Measurements from ENCODE around the gene FHIP2A.
A peak's percentile ranks its signal among the peaks of the same experiment; 100 is the strongest.
"Not testable (repeated sequence)": the region's sequence is repeated elsewhere in the genome, so short reads cannot be mapped to it uniquely, and the experiment has no call there.

The FHIP2A gene

DNA sequence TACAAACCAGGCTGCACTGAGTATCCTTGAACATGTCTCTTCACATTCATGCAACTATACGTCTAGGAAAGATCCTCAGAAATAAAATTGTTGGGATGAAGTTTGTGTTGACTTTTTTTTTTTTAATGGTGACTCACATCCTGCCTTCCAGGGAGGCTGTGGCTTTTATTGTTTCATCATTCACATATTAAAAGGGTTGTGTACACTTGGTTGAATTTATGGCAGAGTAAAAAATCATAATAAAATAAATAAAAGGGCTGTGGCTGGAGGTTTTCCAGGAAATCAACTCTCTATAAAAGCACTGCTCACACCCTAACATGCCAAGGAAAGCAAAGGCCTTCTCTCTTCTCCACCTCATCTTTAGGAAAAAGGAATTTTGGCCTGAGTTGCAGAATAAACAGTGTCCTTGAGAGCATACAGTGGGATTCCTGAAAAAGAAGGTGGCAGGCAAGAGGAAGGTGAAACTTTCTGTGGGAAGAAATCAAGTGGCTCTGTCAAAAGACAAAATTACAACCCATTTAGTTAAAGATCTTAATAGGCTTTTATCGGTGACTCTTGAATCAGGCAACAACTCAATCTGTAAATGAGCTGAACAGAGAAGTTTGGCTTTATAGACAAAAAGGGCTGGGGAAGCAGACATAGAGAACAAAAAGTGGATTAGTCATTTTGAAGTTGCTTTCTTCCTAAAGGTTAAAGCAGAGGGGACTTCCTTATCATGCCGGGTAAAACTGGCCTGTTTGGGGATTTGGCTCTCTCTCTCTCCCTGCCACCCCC, 41.6 kb upstream of the FHIP2A start:
- H3K18ac ChIP-seq (ENCODE audit: low read length): no peak overlapping the region
- no peaks in the 10 kb centered on the region for H3K79me2 ChIP-seq (ENCODE audit: control insufficient read depth, insufficient read depth, low read length)
- no peak overlapping the region for H4K5ac ChIP-seq (ENCODE audit: low read length)
- no peak overlapping the region for H3K27ac ChIP-seq (ENCODE audit: low read depth, low read length)
- WGBS (ENCODE audit: extremely low coverage, insufficient coverage, low lambda C conversion rate): no CpG with 5 or more reads among the region's 3 CpGs
- no peaks in the 10 kb centered on the region for H3K4me1 ChIP-seq (ENCODE audit: control insufficient read depth, low read depth, low read length)
- no peak overlapping the region for H3K4me2 ChIP-seq (ENCODE audit: low read length)
- H3K79me1 ChIP-seq (ENCODE audit: low read length): no peaks in the 10 kb centered on the region
- H3K23ac ChIP-seq (ENCODE audit: low read length): no peak overlapping the region
- H3K4me3 ChIP-seq (ENCODE audit: low read length): no peak overlapping the region
- no peaks in the 10 kb centered on the region for H3K36me3 ChIP-seq (ENCODE audit: control insufficient read depth, insufficient read depth, low read length)
- H2AK5ac ChIP-seq (ENCODE audit: low read length): no peak overlapping the region
- H3K4ac ChIP-seq (ENCODE audit: low read depth, low read length): no peak overlapping the region
- no peaks in the 10 kb centered on the region for H3K27me3 ChIP-seq (ENCODE audit: insufficient read depth, low read length, poor library complexity)
- H3K56ac ChIP-seq (ENCODE audit: low read length): no peak overlapping the region
- peak; percentile 5 for DNase-seq
- no peak overlapping the region for H2BK120ac ChIP-seq (ENCODE audit: low read depth, low read length)
- H4K8ac ChIP-seq (ENCODE audit: low read depth, low read length): no peak overlapping the region
- H2BK15ac ChIP-seq (replicated peaks; ENCODE audit: low read depth): no peak overlapping the region
- H3K9ac ChIP-seq (ENCODE audit: low read length): no peak overlapping the region
- H2BK5ac ChIP-seq (ENCODE audit: low read length): no peak overlapping the region

DNA sequence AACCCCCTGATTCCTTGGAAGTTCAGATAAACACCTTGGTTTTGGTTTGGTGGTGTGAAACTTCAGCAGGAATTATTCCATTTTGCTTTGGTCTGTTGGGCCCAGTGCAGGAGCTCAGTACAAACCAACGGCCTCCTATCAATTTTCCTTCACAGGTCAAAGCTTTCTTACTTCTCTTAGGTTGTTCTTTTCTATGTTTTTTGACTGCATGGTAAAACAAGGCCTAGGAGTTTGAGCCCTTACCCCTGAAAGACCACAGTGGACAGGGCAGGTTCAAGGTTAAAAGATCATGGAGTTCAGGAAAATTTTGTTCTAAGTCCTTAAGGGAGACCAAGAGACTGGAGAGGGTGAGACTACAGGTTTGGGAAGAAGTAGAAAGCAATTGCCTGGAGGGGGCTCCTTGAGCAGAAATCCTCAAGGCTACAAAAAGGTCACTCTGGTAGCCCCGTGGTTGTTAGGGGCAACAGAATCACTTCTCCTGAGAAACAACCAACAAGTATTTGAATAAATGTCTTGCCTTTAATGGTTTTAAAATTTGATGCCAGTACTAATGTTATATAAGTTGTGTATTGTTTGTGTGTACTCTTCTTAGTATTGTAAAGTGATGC, 40.9 kb upstream of the FHIP2A start:
- H3K27ac ChIP-seq (ENCODE audit: low read depth, low read length): no peak overlapping the region
- H4K8ac ChIP-seq (ENCODE audit: low read depth, low read length): no peak overlapping the region
- H3K4me1 ChIP-seq (ENCODE audit: control insufficient read depth, low read depth, low read length): no peaks in the 10 kb centered on the region
- H2BK120ac ChIP-seq (ENCODE audit: low read depth, low read length): no peak overlapping the region
- H3K4me2 ChIP-seq (ENCODE audit: low read length): no peak overlapping the region
- H2AK5ac ChIP-seq (ENCODE audit: low read length): no peak overlapping the region
- DNase-seq: peak; percentile 62
- no peak overlapping the region for H2BK5ac ChIP-seq (ENCODE audit: low read length)
- H3K4me3 ChIP-seq (ENCODE audit: low read length): no peak overlapping the region
- H3K79me2 ChIP-seq (ENCODE audit: control insufficient read depth, insufficient read depth, low read length): no peaks in the 10 kb centered on the region
- no peak overlapping the region for H3K56ac ChIP-seq (ENCODE audit: low read length)
- no peak overlapping the region for H3K4ac ChIP-seq (ENCODE audit: low read depth, low read length)
- H3K23ac ChIP-seq (ENCODE audit: low read length): no peak overlapping the region
- no peaks in the 10 kb centered on the region for H3K79me1 ChIP-seq (ENCODE audit: low read length)
- no peak overlapping the region for H3K9ac ChIP-seq (ENCODE audit: low read length)
- no peaks in the 10 kb centered on the region for H3K36me3 ChIP-seq (ENCODE audit: control insufficient read depth, insufficient read depth, low read length)
- H3K18ac ChIP-seq (ENCODE audit: low read length): no peak overlapping the region
- no peak overlapping the region for H4K5ac ChIP-seq (ENCODE audit: low read length)
- no CpG with 5 or more reads among the region's 2 CpGs for WGBS (ENCODE audit: extremely low coverage, insufficient coverage, low lambda C conversion rate)
- no peaks in the 10 kb centered on the region for H3K27me3 ChIP-seq (ENCODE audit: insufficient read depth, low read length, poor library complexity)
- no peak overlapping the region for H2BK15ac ChIP-seq (replicated peaks; ENCODE audit: low read depth)

DNA sequence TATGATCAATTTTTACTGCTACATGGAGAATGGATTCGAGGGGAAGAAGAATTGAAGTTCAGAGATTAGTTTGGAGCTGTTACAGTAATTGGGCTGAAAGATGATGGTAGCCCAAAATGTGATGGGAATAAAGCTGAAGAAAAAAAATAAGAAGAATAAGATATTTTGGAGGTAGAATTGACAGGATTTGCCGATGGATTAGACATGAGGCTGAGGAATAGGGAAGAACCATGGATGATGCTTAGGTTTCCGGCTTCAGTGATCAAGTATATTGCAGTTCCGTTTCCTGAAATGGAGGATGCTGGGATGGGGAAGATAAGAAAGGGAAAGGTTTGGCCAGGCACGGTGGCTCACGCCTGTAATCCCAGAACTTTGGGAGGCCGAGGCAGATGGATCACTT, 38.9 kb upstream of the FHIP2A start:
- H4K5ac ChIP-seq (ENCODE audit: low read length): no peak overlapping the region
- no peak overlapping the region for H4K8ac ChIP-seq (ENCODE audit: low read depth, low read length)
- H3K27me3 ChIP-seq (ENCODE audit: insufficient read depth, low read length, poor library complexity): no peaks in the 10 kb centered on the region
- H2BK5ac ChIP-seq (ENCODE audit: low read length): no peak overlapping the region
- no peak overlapping the region for H2AK5ac ChIP-seq (ENCODE audit: low read length)
- H3K27ac ChIP-seq (ENCODE audit: low read depth, low read length): no peak overlapping the region
- no peaks in the 10 kb centered on the region for H3K79me1 ChIP-seq (ENCODE audit: low read length)
- 100% methylated on average over 1 of the region's 7 CpGs for WGBS (ENCODE audit: extremely low coverage, insufficient coverage, low lambda C conversion rate)
- no peaks in the 10 kb centered on the region for H3K79me2 ChIP-seq (ENCODE audit: control insufficient read depth, insufficient read depth, low read length)
- no peak overlapping the region for H3K4me2 ChIP-seq (ENCODE audit: low read length)
- no peak overlapping the region for H3K4ac ChIP-seq (ENCODE audit: low read depth, low read length)
- no peak overlapping the region for H2BK15ac ChIP-seq (replicated peaks; ENCODE audit: low read depth)
- no peak overlapping the region for H3K56ac ChIP-seq (ENCODE audit: low read length)
- no peak overlapping the region for H2BK120ac ChIP-seq (ENCODE audit: low read depth, low read length)
- no peaks in the 10 kb centered on the region for H3K4me1 ChIP-seq (ENCODE audit: control insufficient read depth, low read depth, low read length)
- H3K36me3 ChIP-seq (ENCODE audit: control insufficient read depth, insufficient read depth, low read length): no peaks in the 10 kb centered on the region
- no peak overlapping the region for H3K4me3 ChIP-seq (ENCODE audit: low read length)
- no peak overlapping the region for H3K18ac ChIP-seq (ENCODE audit: low read length)
- H3K23ac ChIP-seq (ENCODE audit: low read length): no peak overlapping the region
- no peak for DNase-seq
- H3K9ac ChIP-seq (ENCODE audit: low read length): no peak overlapping the region

DNA sequence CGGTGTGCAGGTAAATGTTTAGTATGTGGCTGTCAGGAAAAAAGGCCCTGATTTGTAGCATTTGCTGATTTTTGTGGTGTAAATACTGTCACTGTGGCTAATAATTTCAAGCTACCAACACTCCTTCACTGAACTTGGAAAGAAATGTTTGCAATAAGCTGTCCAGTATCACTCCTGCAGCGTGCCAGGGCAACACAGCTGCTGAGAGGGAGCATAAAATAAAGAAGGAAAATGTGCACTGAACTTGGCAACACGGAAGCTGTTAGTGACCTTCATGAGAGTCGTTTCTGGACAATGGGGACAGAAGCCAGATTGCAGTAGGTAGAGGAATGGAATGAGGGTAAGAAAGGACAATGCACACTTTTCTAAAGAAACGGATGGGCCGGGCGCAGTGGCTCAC, 37.9 kb upstream of the FHIP2A start:
- H3K27me3 ChIP-seq (ENCODE audit: insufficient read depth, low read length, poor library complexity): no peaks in the 10 kb centered on the region
- no peaks in the 10 kb centered on the region for H3K4me1 ChIP-seq (ENCODE audit: control insufficient read depth, low read depth, low read length)
- H3K23ac ChIP-seq (ENCODE audit: low read length): no peak overlapping the region
- WGBS (ENCODE audit: extremely low coverage, insufficient coverage, low lambda C conversion rate): no CpG with 5 or more reads among the region's 7 CpGs
- H3K79me1 ChIP-seq (ENCODE audit: low read length): no peaks in the 10 kb centered on the region
- H3K4ac ChIP-seq (ENCODE audit: low read depth, low read length): no peak overlapping the region
- H3K4me3 ChIP-seq (ENCODE audit: low read length): no peak overlapping the region
- no peak overlapping the region for H4K5ac ChIP-seq (ENCODE audit: low read length)
- H2BK120ac ChIP-seq (ENCODE audit: low read depth, low read length): no peak overlapping the region
- H3K79me2 ChIP-seq (ENCODE audit: control insufficient read depth, insufficient read depth, low read length): no peaks in the 10 kb centered on the region
- H2BK15ac ChIP-seq (replicated peaks; ENCODE audit: low read depth): no peak overlapping the region
- DNase-seq: no peak
- no peak overlapping the region for H2AK5ac ChIP-seq (ENCODE audit: low read length)
- no peak overlapping the region for H3K18ac ChIP-seq (ENCODE audit: low read length)
- no peak overlapping the region for H2BK5ac ChIP-seq (ENCODE audit: low read length)
- no peak overlapping the region for H3K9ac ChIP-seq (ENCODE audit: low read length)
- H3K4me2 ChIP-seq (ENCODE audit: low read length): no peak overlapping the region
- no peak overlapping the region for H3K27ac ChIP-seq (ENCODE audit: low read depth, low read length)
- H3K56ac ChIP-seq (ENCODE audit: low read length): no peak overlapping the region
- H3K36me3 ChIP-seq (ENCODE audit: control insufficient read depth, insufficient read depth, low read length): no peaks in the 10 kb centered on the region
- no peak overlapping the region for H4K8ac ChIP-seq (ENCODE audit: low read depth, low read length)

DNA sequence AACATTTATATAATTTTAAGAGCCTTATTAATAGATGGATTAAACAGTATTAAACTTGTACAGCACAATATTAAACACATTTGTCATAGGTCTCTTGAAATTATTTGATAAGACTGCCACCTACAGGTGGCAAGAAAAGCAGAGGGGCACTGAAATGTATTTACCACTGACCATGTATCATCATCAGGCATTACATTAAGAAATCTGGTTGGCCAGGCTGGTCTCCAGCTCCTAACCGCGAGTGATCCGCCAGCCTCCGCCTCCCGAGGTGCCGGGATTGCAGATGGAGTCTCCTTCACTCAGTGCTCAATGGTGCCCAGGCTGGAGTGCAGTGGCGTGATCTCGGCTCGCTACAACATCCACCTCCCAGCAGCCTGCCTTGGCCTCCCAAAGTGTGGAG, 35.1 kb upstream of the FHIP2A start:
- not testable (repeated sequence) for H3K23ac ChIP-seq (ENCODE audit: low read length); H3K27me3 ChIP-seq (ENCODE audit: insufficient read depth, low read length, poor library complexity); H3K4me2 ChIP-seq (ENCODE audit: low read length); H3K79me2 ChIP-seq (ENCODE audit: control insufficient read depth, insufficient read depth, low read length); H3K9ac ChIP-seq (ENCODE audit: low read length); H3K79me1 ChIP-seq (ENCODE audit: low read length); H3K18ac ChIP-seq (ENCODE audit: low read length); H4K8ac ChIP-seq (ENCODE audit: low read depth, low read length); H3K56ac ChIP-seq (ENCODE audit: low read length); H2BK120ac ChIP-seq (ENCODE audit: low read depth, low read length); H2BK15ac ChIP-seq (replicated peaks; ENCODE audit: low read depth); H3K4me3 ChIP-seq (ENCODE audit: low read length); H4K5ac ChIP-seq (ENCODE audit: low read length); H3K36me3 ChIP-seq (ENCODE audit: control insufficient read depth, insufficient read depth, low read length); H3K4ac ChIP-seq (ENCODE audit: low read depth, low read length); H3K27ac ChIP-seq (ENCODE audit: low read depth, low read length); H2AK5ac ChIP-seq (ENCODE audit: low read length); H3K4me1 ChIP-seq (ENCODE audit: control insufficient read depth, low read depth, low read length); H2BK5ac ChIP-seq (ENCODE audit: low read length)
- no CpG with 5 or more reads among the region's 9 CpGs for WGBS (ENCODE audit: extremely low coverage, insufficient coverage, low lambda C conversion rate)
- peak; percentile 41 for DNase-seq

DNA sequence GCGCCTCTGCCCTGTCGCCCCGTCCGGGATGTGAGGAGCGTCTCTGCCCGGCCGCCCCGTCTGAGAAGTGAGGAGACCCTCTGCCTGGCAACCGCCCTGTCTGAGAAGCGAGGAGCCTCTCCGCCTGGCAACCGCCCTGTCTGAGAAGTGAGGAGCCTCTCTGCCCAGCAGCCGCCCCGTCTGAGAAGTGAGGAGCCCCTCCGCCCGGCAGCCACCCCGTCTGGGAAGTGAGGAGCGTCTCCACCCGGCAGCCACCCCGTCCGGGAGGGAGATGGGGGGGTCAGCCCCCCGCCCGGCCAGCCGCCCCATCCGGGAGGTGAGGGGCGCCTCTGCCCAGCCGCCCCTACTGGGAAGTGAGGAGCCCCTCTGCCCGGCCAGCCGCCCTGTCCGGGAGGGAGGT, 34.4 kb upstream of the FHIP2A start:
- not testable (repeated sequence) for H4K5ac ChIP-seq (ENCODE audit: low read length); H3K4me3 ChIP-seq (ENCODE audit: low read length); H3K4ac ChIP-seq (ENCODE audit: low read depth, low read length); DNase-seq; H3K79me1 ChIP-seq (ENCODE audit: low read length); H3K4me1 ChIP-seq (ENCODE audit: control insufficient read depth, low read depth, low read length); H3K79me2 ChIP-seq (ENCODE audit: control insufficient read depth, insufficient read depth, low read length); H2BK5ac ChIP-seq (ENCODE audit: low read length); H2BK120ac ChIP-seq (ENCODE audit: low read depth, low read length); H3K27me3 ChIP-seq (ENCODE audit: insufficient read depth, low read length, poor library complexity); H3K4me2 ChIP-seq (ENCODE audit: low read length); H3K36me3 ChIP-seq (ENCODE audit: control insufficient read depth, insufficient read depth, low read length); H2BK15ac ChIP-seq (replicated peaks; ENCODE audit: low read depth); H3K56ac ChIP-seq (ENCODE audit: low read length); H4K8ac ChIP-seq (ENCODE audit: low read depth, low read length); H3K9ac ChIP-seq (ENCODE audit: low read length); H3K27ac ChIP-seq (ENCODE audit: low read depth, low read length); H3K23ac ChIP-seq (ENCODE audit: low read length); H2AK5ac ChIP-seq (ENCODE audit: low read length); H3K18ac ChIP-seq (ENCODE audit: low read length)
- no CpG with 5 or more reads among the region's 30 CpGs for WGBS (ENCODE audit: extremely low coverage, insufficient coverage, low lambda C conversion rate)
